Left kidney (tissue), 2 donors: ENCODE measurements around the gene DPEP2. TPM values are rescaled to one million over a fixed set of nuclear protein-coding genes. Genes with fewer than 3 reads are reported as not detected.
"Not testable (repeated sequence)": the region's sequence is repeated elsewhere in the genome, so short reads cannot be mapped to it uniquely, and the experiment has no call there.

ENCODE experiments used
- DNase-seq: peaks from one replicate; pipeline ENCODE4 v3.0.0-alpha.2; 2013
- polyA plus RNA-seq: library from polyadenylated mRNA; unstranded; fragments of 120-200 nt; gene quantifications from one replicate; pipeline ENCODE4 v1.2.1, GENCODE V29; 2013; ENCODE audit not compliant: insufficient read length

Gene DPEP2
- polyA plus RNA-seq, 1 donor: 1.2 TPM

DNA sequence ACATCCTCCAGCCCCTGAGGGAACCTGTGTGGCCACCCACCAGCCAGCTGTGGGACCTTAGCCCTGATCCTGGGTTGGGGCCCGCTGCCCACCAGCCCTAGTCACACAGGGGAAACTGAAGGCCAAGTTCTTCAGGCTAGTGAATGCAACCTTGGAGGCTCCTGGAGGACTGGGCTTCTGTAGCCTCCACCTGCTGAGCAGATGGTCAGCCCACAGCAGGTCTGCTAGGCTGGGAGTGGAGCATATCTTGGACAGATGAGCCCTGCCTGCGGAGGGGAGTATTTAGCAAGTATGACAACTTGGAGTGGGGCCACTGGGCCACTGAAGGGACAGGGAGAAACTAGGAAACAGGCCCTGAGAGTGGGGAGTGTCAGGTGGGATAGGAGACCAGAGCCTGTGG, 23.1 kb downstream of the DPEP2 start:
- DNase-seq: no peak

DNA sequence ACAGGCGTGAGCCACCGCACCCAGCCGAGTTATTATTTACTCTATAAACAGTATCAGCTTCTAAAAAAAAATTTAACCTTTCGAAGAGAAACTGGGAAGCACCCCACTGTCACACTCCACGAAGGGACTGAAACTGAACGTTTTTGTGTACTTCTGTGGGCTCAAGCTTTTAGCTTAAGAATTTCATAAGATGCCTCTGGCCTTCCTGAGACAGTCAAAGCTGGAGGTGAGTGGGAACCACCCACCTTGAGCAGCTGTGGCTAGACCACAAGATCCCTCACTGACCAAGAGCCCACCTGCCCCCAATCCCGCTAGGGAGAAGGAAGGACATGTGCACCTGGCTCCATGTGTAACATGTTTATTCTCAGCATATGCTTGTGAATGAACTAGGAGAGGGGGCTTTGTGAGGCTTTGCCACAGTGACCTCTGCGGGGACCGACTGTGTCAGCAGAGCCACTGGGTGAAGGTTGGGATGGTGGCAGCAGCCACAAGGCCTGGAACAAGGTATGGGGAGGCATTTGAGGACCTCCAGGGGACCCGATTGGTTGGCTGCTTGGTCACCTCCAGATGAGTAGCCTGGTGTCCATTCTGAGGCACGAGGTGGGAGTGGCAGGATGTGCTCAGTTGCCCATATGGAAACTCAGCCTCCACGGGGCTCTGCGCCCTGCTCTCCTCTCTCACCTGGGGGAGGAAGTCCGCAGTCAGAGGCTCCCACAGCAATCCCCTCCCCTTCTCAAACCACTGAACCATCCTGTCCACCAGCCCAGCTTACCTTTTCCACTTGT, 23.8 kb downstream of the DPEP2 start:
- DNase-seq: no peak

- not testable (repeated sequence) for DNase-seq
These were observed 27.0 kb downstream of the DPEP2 start for GRCh38 chr16:67972285-67972684.

DNA sequence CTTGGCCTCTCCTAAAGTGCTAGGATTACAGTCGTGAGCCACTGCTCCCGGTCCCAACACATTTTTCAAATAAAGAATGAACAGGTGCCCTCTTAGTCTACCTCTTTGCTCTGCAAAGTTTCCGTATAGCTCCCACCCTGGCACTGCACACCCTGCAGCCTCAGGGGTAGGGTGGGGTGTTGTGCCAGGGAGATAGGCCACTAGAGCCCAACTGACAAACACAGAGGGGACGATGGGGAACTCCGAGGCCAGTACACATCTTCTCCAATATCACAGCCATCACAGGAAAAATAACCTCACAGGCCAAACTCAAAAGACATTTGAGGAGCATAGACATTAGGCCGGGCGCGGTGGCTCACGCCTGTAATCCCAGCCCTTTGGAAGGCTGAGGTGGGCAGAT, 28.2 kb downstream of the DPEP2 start:
- DNase-seq: no peak

GRCh38 chr16:67969254-67970039, 29.8 kb downstream of the DPEP2 start:
- no peak for DNase-seq

DNA sequence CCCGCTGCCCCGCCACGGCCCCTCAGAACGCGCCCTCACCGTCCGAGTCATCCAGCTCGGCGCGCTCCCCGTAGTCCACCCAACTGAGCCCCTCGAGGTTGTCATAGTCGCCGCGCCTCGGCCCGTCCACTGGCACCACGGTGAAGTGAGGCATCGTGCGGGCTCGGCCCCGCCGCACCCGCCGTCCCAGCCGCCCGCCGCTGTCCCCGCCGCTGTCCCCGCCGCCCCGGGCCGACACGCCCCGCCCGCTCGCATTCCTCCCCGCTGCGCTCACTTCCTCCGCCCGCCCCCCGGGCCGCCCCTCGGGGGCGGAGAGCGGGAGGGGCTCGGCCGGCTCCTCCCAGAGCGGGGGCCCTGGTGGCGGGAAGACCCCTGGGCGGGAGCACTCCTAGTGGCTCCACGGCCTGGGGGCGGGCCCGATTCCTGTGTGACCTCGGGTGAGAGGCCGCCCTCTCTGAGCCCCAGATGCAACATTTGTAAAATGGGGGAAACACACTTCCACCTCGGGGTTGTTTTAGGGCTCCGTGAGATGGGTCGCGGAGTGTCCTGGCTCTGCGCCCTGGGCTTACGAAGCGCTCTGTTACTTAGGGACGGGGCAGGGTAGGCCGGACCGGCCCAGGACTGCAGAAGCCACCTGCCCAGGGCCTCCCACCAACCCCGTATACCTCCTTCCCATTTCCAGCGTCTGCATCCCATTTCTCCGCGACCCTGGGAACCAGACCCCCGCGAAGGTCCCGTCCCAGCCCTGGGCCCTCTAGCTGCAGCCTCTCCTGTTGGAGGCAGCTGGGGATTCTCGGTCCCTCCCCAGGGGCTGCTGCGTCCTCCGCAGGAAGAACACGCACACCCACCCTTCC, 30.7 kb downstream of the DPEP2 start, which contains the start of gene SLC12A4:
Gene SLC12A4, minus strand, starts transcription at position 238 of the 854 bp plus-strand sequence. Its CDS starts 84 bp downstream, at position 154.
- DNase-seq: peak; percentile 93

GRCh38 chr16:67967958-67968399, 31.3 kb downstream of the DPEP2 start:
- DNase-seq: peak; percentile 31

- peak; percentile 42 for DNase-seq
These were observed 31.9 kb downstream of the DPEP2 start for GRCh38 chr16:67967183-67967957.

DNA sequence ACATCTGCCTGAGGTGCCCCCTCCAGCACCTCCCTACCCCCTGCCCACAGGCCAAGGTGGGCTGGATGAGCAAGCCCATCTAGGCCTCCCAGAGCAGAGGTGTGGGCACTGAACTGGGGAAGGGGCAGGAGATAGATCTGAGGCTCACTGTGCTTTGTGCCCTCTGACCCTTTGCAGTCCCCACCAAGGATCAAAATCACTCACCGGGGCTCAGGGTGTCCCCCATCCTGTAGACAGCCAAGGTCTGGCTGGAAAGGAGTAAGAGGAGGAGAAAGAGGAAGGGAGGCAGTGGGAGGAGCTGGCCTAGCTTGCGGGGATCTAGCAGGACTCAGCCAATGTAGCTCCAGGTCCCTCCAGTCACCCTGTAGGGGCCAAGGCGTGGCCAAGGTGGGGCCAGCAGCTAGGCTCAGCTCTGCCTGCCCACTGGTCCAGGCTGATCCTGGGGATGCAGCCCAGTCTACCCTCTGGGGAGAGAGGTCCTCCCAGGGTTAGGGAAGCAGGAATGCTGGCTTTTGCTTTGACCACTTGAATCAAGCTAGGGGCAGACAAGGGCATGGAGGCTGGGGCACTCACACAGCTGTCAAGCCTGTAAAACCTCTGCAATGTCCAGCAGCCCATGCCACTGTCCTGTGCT, 32.6 kb downstream of the DPEP2 start:
- no peak for DNase-seq

GRCh38 chr16:67965668-67966548, 33.4 kb downstream of the DPEP2 start:
- DNase-seq: no peak

- DNase-seq: no peak
These were observed 34.7 kb downstream of the DPEP2 start for GRCh38 chr16:67964477-67965131.

DNA sequence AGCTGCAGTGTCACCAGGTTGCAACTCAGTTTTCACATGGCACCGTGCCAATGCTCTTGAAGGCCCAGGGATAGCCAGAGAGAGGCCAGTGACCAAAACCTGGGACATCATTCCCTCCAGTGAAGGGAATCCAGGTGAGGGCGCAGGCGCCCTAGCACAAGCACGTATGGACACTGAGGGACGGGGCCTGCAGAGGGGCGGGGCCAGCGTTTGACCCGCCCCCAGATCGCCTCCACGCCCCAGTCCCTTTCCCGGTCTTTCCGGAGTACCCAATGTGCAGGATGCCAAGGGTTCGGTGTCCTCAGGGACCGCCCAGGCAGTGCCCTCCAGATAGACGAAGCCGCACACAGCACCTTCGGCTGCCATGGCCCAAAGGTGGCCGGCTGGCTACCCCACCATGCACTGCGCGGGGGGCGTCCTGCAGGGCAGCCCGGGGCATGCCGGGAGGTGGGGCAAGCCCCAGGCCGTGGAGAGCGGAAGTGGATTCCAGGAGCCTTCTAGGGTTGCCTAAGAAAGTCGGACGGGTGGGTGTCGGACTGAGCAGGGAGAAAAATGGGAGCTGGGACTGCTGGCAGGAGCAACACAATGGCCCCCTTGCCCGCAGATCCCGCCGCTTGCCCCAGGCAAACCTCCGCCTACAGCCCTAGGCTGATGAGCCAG, 35.5 kb downstream of the DPEP2 start:
- DNase-seq: peak; percentile 17

DNA sequence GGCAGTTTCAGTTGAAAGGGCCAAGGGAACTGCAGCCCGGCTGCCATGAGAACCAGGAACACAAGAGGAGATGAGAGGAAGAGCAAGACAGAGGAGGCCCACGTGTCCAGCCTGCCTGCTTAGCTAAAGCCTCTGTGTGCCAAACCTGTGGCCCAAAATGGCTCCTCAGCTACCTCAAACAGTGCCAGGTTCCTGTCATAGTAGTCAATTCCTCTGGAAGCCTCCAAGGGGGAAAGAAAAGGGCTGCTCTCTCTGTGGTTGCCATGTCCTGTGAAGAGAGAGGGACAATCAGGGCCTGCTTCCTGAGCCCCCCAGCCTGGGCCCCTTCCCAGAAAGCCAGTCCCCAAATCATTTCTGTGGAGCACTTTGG, 36.0 kb downstream of the DPEP2 start:
- DNase-seq: no peak

DNA sequence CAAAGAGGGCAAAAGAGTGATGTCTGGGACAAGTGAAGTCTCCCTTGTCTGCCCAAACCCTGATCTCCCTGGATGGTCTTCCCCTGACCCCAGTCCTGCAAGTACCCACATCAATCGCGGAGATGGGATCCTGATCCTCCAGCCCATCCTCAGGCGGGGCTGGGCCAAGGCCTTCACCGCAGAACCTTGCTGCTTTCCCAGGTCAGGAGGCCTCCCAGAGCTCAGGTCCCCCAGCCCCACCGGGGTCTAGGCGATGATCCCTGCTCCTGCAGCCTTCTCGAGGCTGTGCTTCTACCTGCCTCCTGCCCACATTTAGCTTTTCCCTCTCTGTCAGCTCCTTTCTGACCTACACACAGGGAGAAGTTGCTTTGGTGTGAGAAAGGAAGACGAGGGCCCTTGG, 37.1 kb downstream of the DPEP2 start:
- no peak for DNase-seq

DNA sequence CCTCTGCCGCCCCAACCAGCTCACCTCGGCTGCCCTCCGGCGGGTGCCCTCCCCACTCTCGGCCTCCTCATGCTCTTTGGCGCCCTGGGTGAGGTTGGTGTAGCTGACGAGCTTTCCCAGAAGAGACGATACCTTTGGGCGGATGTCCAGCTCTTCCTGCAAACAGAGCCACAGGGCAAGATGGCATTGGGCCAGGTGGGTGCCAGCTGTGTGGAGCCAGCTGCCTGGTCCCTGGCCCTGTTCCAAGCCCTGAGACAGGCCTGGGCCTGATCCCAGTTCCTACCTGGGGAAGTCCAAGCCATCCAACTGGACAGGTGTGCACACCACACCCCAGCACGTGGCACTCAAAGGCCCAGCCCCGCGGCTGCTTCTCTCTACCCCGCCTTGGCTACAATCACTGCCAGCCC, 37.7 kb downstream of the DPEP2 start:
- no peak for DNase-seq

DNA sequence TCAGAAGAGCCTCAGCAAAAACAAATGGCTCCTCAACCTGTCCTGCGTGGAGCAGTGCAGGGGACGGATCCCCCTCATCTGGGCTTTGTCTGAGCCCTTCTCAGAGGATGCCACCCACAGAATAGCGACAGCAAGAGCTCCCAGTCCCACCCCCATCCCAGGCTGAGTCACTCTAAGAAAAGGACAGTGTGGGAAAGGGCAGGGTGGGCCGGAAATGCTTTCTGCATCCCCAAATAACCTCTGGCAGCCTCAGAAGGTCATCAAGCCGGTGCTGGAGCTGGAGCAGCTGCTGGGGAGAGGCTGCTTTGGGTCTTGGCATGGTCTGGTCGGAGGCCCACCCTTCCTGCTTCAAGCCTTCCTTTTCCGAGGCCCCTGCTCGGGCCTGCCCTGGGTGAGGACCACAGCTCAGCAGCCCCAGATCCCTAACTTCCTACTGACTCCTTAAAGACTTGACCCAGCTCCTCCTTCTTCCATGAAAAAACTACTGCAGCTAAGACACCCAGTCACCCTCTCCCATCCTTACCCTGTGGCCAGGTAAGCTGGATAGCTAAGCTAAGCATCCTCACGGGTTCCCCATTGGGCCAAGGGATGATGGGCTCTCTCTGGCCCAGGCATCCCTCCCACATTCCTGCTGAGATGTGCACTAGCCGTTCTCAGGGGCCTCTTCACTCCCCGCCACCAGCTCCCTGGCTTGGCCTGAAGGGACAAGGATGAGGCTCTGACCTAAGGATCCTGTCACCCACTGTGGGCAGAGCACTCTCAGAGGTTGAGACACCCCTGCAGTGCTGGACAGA, 39.6 kb downstream of the DPEP2 start:
- no peak for DNase-seq

GRCh38 chr16:67957622-67958021, 41.7 kb downstream of the DPEP2 start:
- DNase-seq: no peak
